HCT116 (cell line): ENCODE results near the gene TEAD2. TPM values are rescaled to one million over a fixed set of nuclear protein-coding genes. Genes with fewer than 3 reads are reported as not detected.

ENCODE experiments used
- ATAC-seq: fragments of 200-7000 bp; cut with Tn5 transposase; 2 replicates; pipeline ENCODE4 v1.9.1; 2020; ENCODE audit warnings: mild to moderate bottlenecking, moderate library complexity
- BruUV-seq: library from RNA; stranded (reverse); fragments of 400-500 nt; replicated peaks from 2 replicates; lab custom pipeline; 2021; lab: Mats Ljungman, UMichigan
- CTCF ChIA-PET: fragments of 300-600 bp; sonication (Branson Sonifier 250); formaldehyde crosslinking; loops from one replicate; lab custom pipeline; 2021; ENCODE audit warnings: antibody characterized with exemption; lab: Charles Lee
- POLR2A ChIA-PET: fragments of 300-600, 350-600 bp; sonication (Branson Sonifier 250); formaldehyde crosslinking; loops from one replicate; lab custom pipeline; 2021; ENCODE audit warnings: antibody characterized with exemption; lab: Charles Lee
- RAD21 ChIA-PET, 2 experiments: fragments of 300-600 bp; sonication (Branson Sonifier 250); formaldehyde crosslinking; loops; one replicate each; lab custom pipeline; 2023; ENCODE audit warnings: low total read pairs in 2 of 2; ENCODE audit not compliant: uncharacterized antibody in 2 of 2, unreplicated experiment in 2 of 2, low non-redundant PET in 1 of 2; lab: Charles Lee
- DNase-seq: peaks from one replicate; pipeline ENCODE4 v3.0.0-alpha.2; 2010; ENCODE audit warnings: low read depth, low spot score
- H2AFZ ChIP-seq: fragments of 200-600 bp; shearing (Covaris generic), sonication (generic); 2 replicates; pipeline ENCODE4 v1.6.1; 2017; ENCODE audit warnings: low read depth, mixed run types, mixed read lengths, antibody characterized with exemption, low read length; ENCODE audit not compliant: poor library complexity, severe bottlenecking
- H3K27ac ChIP-seq: 2 replicates; pipeline ENCODE4 v1.5.1; 2012; ENCODE audit warnings: low read depth, low read length
- H3K27me3 ChIP-seq: fragments of 200-600 bp; sonication (generic); 2 replicates; pipeline ENCODE4 v1.6.1; 2016; ENCODE audit warnings: mixed run types, low read length, mixed read lengths; ENCODE audit not compliant: insufficient read depth
- H3K36me3 ChIP-seq, 2 experiments: fragments of 200-500 bp in 1 of 2; fragments of 200-600 bp in 1 of 2; sonication (Bioruptor generic) in 1 of 2; sonication (generic) in 1 of 2; 2 replicates each; pipeline versions ENCODE4 v1.5.1 to v1.6.1; 2014 to 2016; ENCODE audit warnings: low read length in 2 of 2, inconsistent platforms in 1 of 2, mixed read lengths in 1 of 2, mixed run types in 1 of 2; ENCODE audit not compliant: insufficient read depth in 2 of 2, control insufficient read depth in 1 of 2
- H3K4me1 ChIP-seq, 2 experiments: fragments of 200-600 bp in 1 of 2; sonication (generic) in 1 of 2; 2 replicates each; pipeline versions ENCODE4 v1.5.1 to v1.6.1; 2012 to 2017; ENCODE audit warnings: low read length in 2 of 2, inconsistent platforms in 1 of 2, mild to moderate bottlenecking in 1 of 2, mixed read lengths in 1 of 2, mixed run types in 1 of 2, moderate library complexity in 1 of 2; ENCODE audit not compliant: insufficient read depth in 2 of 2, control insufficient read depth in 1 of 2
- H3K4me2 ChIP-seq: fragments of 200-600 bp; sonication (generic); 2 replicates; pipeline ENCODE4 v1.6.1; 2017; ENCODE audit warnings: mixed run types, low read length, mixed read lengths
- H3K4me3 ChIP-seq, 2 experiments: fragments of 200-600 bp in 1 of 2; sonication (generic) in 1 of 2; replicated peaks in 1 of 2; 2 replicates each; pipeline ENCODE4 v1.5.1; 2011 to 2016; ENCODE audit warnings: low read length in 2 of 2, control low read depth in 1 of 2, low read depth in 1 of 2, mild to moderate bottlenecking in 1 of 2, mixed read lengths in 1 of 2, mixed run types in 1 of 2
- H3K79me2 ChIP-seq: fragments of 200-600 bp; sonication (generic); 2 replicates; pipeline ENCODE4 v1.6.1; 2017; ENCODE audit warnings: mild to moderate bottlenecking, mixed run types, low read length, moderate library complexity, mixed read lengths; ENCODE audit not compliant: insufficient read depth
- H3K9ac ChIP-seq: fragments of 200-600 bp; sonication (generic); 2 replicates; pipeline ENCODE4 v1.6.1; 2016; ENCODE audit warnings: low read length, mixed read lengths
- H3K9me2 ChIP-seq: fragments of 200-600 bp; sonication (generic), shearing (Covaris generic); 2 replicates; pipeline ENCODE4 v1.6.1; 2017; ENCODE audit warnings: mixed run types, mild to moderate bottlenecking, moderate library complexity; ENCODE audit not compliant: insufficient read depth
- H3K9me3 ChIP-seq, 2 experiments: fragments of 200-500 bp in 1 of 2; fragments of 200-600 bp in 1 of 2; sonication (Bioruptor generic) in 1 of 2; sonication (generic) in 1 of 2; 2 replicates each; pipeline ENCODE4 v1.6.1; 2014 to 2017; ENCODE audit warnings: low read length in 2 of 2, mixed read lengths in 2 of 2, inconsistent platforms in 1 of 2, low read depth in 1 of 2, mild to moderate bottlenecking in 1 of 2, mixed run types in 1 of 2, moderate library complexity in 1 of 2; ENCODE audit not compliant: control insufficient read depth in 1 of 2, insufficient read depth in 1 of 2
- H4K20me1 ChIP-seq: fragments of 200-600 bp; sonication (generic), shearing (Covaris generic); 2 replicates; pipeline ENCODE4 v1.6.1; 2017; ENCODE audit warnings: mixed run types, mild to moderate bottlenecking, moderate library complexity; ENCODE audit not compliant: insufficient read depth
- ATF3 ChIP-seq: IDR thresholded peaks from 2 replicates; pipeline ENCODE4 v1.6.1; 2012
- EGR1 ChIP-seq: IDR thresholded peaks from 2 replicates; pipeline ENCODE4 v1.6.1; 2012; ENCODE audit warnings: low read depth
- POLR2A ChIP-seq: IDR thresholded peaks from 2 replicates; pipeline ENCODE4 v1.7.0; 2011; ENCODE audit warnings: borderline replicate concordance; ENCODE audit not compliant: insufficient read depth, insufficient read length; ENCODE audit errors: extremely low read depth
- RAD21 ChIP-seq: IDR thresholded peaks from 2 replicates; pipeline ENCODE4 v1.6.1; 2012; ENCODE audit warnings: low read depth, mild to moderate bottlenecking
- YY1 ChIP-seq: IDR thresholded peaks from 2 replicates; pipeline ENCODE4 v1.6.1; 2011; ENCODE audit warnings: low read length, low read depth, moderate library complexity, mild to moderate bottlenecking; ENCODE audit not compliant: insufficient replicate concordance; ENCODE audit errors: extremely low read depth
- ZBTB33 ChIP-seq: IDR thresholded peaks from 2 replicates; pipeline ENCODE4 v1.6.1; 2011; ENCODE audit warnings: mild to moderate bottlenecking, low read length, moderate library complexity; ENCODE audit not compliant: insufficient replicate concordance; ENCODE audit errors: extremely low read depth
- ZNF274 ChIP-seq: fragments of 200-500 bp; sonication (Bioruptor generic); IDR thresholded peaks from 2 replicates; pipeline ENCODE4 v1.6.1; 2014; ENCODE audit warnings: mild to moderate bottlenecking, low read depth, low read length, inconsistent platforms
- intact Hi-C: fragments of 100-400 bp; cut with micrococcal nuclease; formaldehyde crosslinking; loops from 2 replicates; pipeline ENCODE4 v1.10.0; 2022
- total RNA-seq: library from RNA; stranded (reverse); gene quantifications from one replicate; pipeline ENCODE4 v1.2.1, GENCODE V29; 2021; ENCODE audit not compliant: unreplicated experiment

TEAD2 gene
- total RNA-seq, 1 experiment from 2014 or later, result 31.9 TPM

- Histone ChIP-seq H3K27ac (no peak overlapping the region), H2AFZ (no peak overlapping the region), H4K20me1 (no peaks in the 10 kb centered on the region), H3K79me2 (no peaks in the 10 kb centered on the region), H3K9me2 (no peaks in the 10 kb centered on the region), H3K4me1 (peaks cover 7 to 20% of the 10 kb centered on the region in 2 experiments; a peak in 3 of 4 replicates), H3K36me3 (no peaks in the 10 kb centered on the region), H3K9me3 (no peaks in the 10 kb centered on the region), H3K9ac (no peak overlapping the region), H3K27me3 (no peaks in the 10 kb centered on the region), H3K4me2 (0 out of 2 replicates have a peak overlapping the region, but pooled peaks have one; percentile 19), H3K4me3 (no peak overlapping the region)
- CTCF ChIA-PET, result interaction anchor here (2.0 kb wide), 1 partner anchor 18 kb away, joined by 5 read pairs; no protein-coding TSS in a partner anchor
- RAD21 ChIA-PET, result interaction anchor here in 1 of 2 experiments (0.7 kb wide), 1 partner anchor 137 kb away, joined by 3 read pairs; no protein-coding TSS in a partner anchor
- intact Hi-C loops, result no loop called here
- ATAC-seq (no peak), DNase-seq (no peak)
- no TSS peak for BruUV-seq
- TF ChIP-seq RAD21 (no peak), ATF3 (no peak), YY1 (no peak), ZNF274 (no peak), POLR2A (no peak), EGR1 (no peak), ZBTB33 (no peak)
- POLR2A ChIA-PET, result interaction anchor here (1.0 to 1.1 kb wide), 2 partner anchors 17 to 44 kb away, joined by 3 to 5 read pairs; partner anchors contain the start of gene ALDH16A1
These were observed 46.7 kb upstream of the TEAD2 start for GRCh38 chr19:49408816-49409440.
